Measurements from ENCODE around the gene HEATR3.

The HEATR3 gene

DNA sequence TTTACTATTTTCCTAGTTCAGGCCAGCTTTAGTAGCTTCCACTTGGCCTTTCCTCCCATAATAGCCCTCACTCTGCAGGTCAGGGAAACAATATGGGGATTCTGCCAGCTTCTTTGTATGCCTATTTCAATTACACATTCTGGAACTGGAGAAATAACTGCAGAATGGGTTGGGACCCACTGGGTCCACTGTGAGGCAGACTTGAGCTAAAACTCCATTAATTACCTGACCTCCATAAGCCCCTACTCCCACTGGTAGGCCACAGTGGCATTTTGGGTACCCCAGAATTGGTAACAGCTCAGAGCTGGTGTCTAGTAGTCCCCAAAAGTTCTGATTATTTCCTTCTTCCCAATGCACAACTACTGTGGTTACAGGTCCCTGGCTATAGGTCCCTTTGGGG lies 70.6 kb downstream of the HEATR3 start:
- no peaks in the 10 kb centered on the region for H3K27me3 ChIP-seq (replicated peaks)
- H3K36me3 ChIP-seq (replicated peaks), result no peaks in the 10 kb centered on the region
- TF ChIP-seq CTCF (IDR thresholded peaks at IDR 0.05; ENCODE audit: low read depth, low read length, missing control alignments), result peak; percentile 30
- H3K27ac ChIP-seq, result no peak overlapping the region
- no peak for DNase-seq
- in situ Hi-C loops (cut with HindIII; ENCODE audit: low pct_ligation_motif_present, low sequenced_read_pairs), result no loop called here
- no peak overlapping the region for H3K4me3 ChIP-seq (ENCODE audit: low read depth, low read length)

GRCh38 chr16:50137268-50137667 lies 71.5 kb downstream of the HEATR3 start:
- no peaks in the 10 kb centered on the region for H3K36me3 ChIP-seq (replicated peaks)
- H3K4me3 ChIP-seq (ENCODE audit: low read depth, low read length), result no peak overlapping the region
- no peak for TF ChIP-seq CTCF (IDR thresholded peaks at IDR 0.05; ENCODE audit: low read depth, low read length, missing control alignments)
- H3K27ac ChIP-seq, result no peak overlapping the region
- no peak for DNase-seq
- in situ Hi-C loops (cut with HindIII; ENCODE audit: low pct_ligation_motif_present, low sequenced_read_pairs), result no loop called here
- no peaks in the 10 kb centered on the region for H3K27me3 ChIP-seq (replicated peaks)

DNA sequence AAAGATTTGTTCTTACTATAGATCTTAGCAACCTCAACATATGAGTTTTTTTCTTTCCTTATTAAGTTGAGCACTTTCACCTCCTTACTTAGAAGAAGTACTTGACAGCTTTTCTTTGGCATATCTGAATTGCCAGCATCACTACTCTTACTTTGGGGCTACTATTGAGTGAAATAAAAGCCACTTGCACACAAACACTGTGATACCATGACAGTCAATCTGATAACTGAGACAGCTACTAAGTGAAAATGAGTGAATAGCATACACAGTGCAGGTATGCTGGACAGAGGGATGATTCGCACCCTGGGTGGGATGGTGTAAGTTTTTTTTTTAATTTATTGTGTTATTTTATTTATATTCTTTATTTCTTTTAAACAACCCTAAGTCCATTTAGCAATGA lies 73.8 kb downstream of the HEATR3 start:
- H3K27ac ChIP-seq, result no peak overlapping the region
- no peaks in the 10 kb centered on the region for H3K27me3 ChIP-seq (replicated peaks)
- DNase-seq, result no peak
- no peaks in the 10 kb centered on the region for H3K36me3 ChIP-seq (replicated peaks)
- no peak overlapping the region for H3K4me3 ChIP-seq (ENCODE audit: low read depth, low read length)
- TF ChIP-seq CTCF (IDR thresholded peaks at IDR 0.05; ENCODE audit: low read depth, low read length, missing control alignments), result no peak
- in situ Hi-C loops (cut with HindIII; ENCODE audit: low pct_ligation_motif_present, low sequenced_read_pairs), result no loop called here

DNA sequence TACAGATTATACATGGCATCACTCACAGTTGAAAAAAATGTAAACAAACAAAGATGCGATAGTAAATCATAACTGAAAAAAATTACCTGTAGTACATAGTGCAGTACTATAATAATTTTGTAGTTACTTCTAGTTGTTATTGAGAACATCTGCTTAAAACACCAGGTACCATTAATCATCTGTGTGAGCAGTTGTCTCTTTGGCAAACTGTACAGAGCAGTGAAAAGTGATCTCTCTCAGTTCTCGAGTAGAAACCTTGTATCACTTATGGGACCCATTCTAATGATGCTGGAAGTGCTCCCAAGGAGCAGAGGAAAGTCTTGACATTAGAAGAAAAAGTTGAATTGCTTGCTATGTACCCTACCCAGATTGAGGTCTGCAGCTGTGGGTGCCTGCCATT lies 78.4 kb downstream of the HEATR3 start:
- Histone ChIP-seq H3K4me3 (ENCODE audit: low read depth, low read length) (no peak overlapping the region), H3K27ac (no peak overlapping the region), H3K27me3 (replicated peaks) (no peaks in the 10 kb centered on the region), H3K36me3 (replicated peaks) (no peaks in the 10 kb centered on the region)
- no peak for DNase-seq
- in situ Hi-C loops (cut with HindIII; ENCODE audit: low pct_ligation_motif_present, low sequenced_read_pairs), result no loop called here
- no peak for TF ChIP-seq CTCF (IDR thresholded peaks at IDR 0.05; ENCODE audit: low read depth, low read length, missing control alignments)

DNA sequence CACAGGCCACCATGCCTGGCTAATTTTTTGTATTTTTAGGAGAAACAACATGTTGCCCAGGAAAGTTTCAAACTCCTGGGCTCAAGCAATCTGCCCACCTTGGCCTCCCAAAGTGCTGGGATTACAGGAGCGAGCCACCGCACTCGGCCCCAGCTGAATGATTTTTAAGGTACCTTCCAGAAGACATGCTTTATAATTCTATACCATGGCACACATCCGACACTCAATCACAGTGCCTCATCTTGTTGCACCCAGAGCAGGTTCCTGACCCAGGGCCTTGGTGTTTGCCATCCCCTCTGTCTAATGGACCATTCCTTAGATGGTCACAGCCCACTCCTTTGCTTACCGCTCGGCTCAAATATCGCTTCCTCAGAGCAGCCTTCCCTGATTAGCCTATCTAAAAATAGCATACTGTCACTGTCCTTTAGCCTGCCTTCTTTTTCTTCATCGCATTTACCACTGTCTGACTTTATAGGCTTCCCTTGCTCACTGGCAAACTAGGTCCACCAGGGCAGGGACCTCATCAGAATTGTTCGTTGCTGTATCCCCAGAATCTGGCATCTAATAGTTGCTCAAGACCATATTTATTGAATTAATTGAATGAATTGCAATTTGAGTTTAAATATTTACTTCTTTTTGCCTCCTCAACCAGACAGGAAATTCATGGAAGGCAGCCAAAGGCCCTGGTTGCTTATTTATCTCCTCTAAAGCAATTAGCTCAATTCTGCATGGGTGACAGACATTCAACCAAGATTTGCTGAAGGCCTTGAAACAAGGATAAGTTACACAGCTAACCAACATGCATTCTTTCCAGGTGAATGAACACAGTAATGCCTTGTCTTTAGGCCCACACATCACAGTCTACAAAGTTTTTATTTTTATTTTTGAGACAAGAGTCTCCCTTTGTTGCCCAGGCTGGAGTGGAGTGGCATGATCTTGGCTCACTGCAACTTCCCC lies 81.0 kb downstream of the HEATR3 start:
- in situ Hi-C loops (cut with HindIII; ENCODE audit: low pct_ligation_motif_present, low sequenced_read_pairs), result no loop called here
- no peak for TF ChIP-seq CTCF (IDR thresholded peaks at IDR 0.05; ENCODE audit: low read depth, low read length, missing control alignments)
- Histone ChIP-seq H3K27ac (no peak overlapping the region), H3K4me3 (ENCODE audit: low read depth, low read length) (no peak overlapping the region), H3K27me3 (replicated peaks) (no peaks in the 10 kb centered on the region), H3K36me3 (replicated peaks) (no peaks in the 10 kb centered on the region)
- no peak for DNase-seq

Data from brain microvascular endothelial cell (primary cell).